Forelimb muscle (tissue), 1 donor: ENCODE measurements around the gene HIGD1B. TPM values are rescaled to one million over a fixed set of nuclear protein-coding genes. Genes with fewer than 3 reads are reported as not detected.
"Not testable (repeated sequence)": the region's sequence is repeated elsewhere in the genome, so short reads cannot be mapped to it uniquely, and the experiment has no call there.

Experiments
- DNase-seq: peaks from one replicate; pipeline ENCODE4 v3.0.0-alpha.2; 2013; ENCODE audit warnings: low read depth
- polyA plus RNA-seq: library from polyadenylated mRNA; unstranded; fragments of 120-200 nt; gene quantifications from one replicate; pipeline ENCODE4 v1.2.1, GENCODE V29; 2013; ENCODE audit not compliant: insufficient read length

The HIGD1B gene
- 4.2 TPM for polyA plus RNA-seq

- no peak for DNase-seq
These were observed at the start of gene HIGD1B for GRCh38 chr17:44847586-44847985. Gene HIGD1B (plus strand): TSS chr17:44847883. CDS start chr17:44848153, 270 bp downstream.

- DNase-seq: no peak
These were observed 49.3 kb upstream of the HIGD1B start for GRCh38 chr17:44798356-44798755.

GRCh38 chr17:44801880-44802279, 45.8 kb upstream of the HIGD1B start:
- no peak for DNase-seq

- DNase-seq: no peak
These were observed 43.2 kb upstream of the HIGD1B start for GRCh38 chr17:44804302-44805089.

- DNase-seq: no peak
These were observed 40.4 kb upstream of the HIGD1B start for GRCh38 chr17:44807093-44807816.

- DNase-seq: no peak
These were observed 39.9 kb upstream of the HIGD1B start for GRCh38 chr17:44807817-44808155.

GRCh38 chr17:44808156-44808555, 39.5 kb upstream of the HIGD1B start:
- DNase-seq: no peak

- not testable (repeated sequence) for DNase-seq
These were observed 38.9 kb upstream of the HIGD1B start for GRCh38 chr17:44808656-44809388.

GRCh38 chr17:44812263-44812662, 35.4 kb upstream of the HIGD1B start:
- DNase-seq: no peak

GRCh38 chr17:44818508-44818907, 29.2 kb upstream of the HIGD1B start:
- not testable (repeated sequence) for DNase-seq

- DNase-seq: no peak
These were observed 27.0 kb upstream of the HIGD1B start for GRCh38 chr17:44820631-44821212.

- not testable (repeated sequence) for DNase-seq
These were observed 22.4 kb upstream of the HIGD1B start for GRCh38 chr17:44825236-44825635.

GRCh38 chr17:44826123-44826790, 21.4 kb upstream of the HIGD1B start:
- no peak for DNase-seq

- DNase-seq: no peak
These were observed 19.8 kb upstream of the HIGD1B start for GRCh38 chr17:44827863-44828262.

GRCh38 chr17:44828919-44829522, 18.7 kb upstream of the HIGD1B start:
- no peak for DNase-seq

GRCh38 chr17:44829523-44830358, 17.9 kb upstream of the HIGD1B start, which contains the start of gene GJC1:
Gene GJC1 (minus strand): TSS chr17:44830287. CDS start chr17:44805817, 24,470 bp downstream.
- DNase-seq: no peak

GRCh38 chr17:44830359-44831288, 17.1 kb upstream of the HIGD1B start:
- DNase-seq: no peak

GRCh38 chr17:44831371-44831770, 16.3 kb upstream of the HIGD1B start:
- DNase-seq: no peak

- DNase-seq: no peak
These were observed 14.9 kb upstream of the HIGD1B start for GRCh38 chr17:44832805-44833204.
